GM18508 (cell line): Measurements from ENCODE around the gene NXT2.
"Not testable (repeated sequence)": the region's sequence is repeated elsewhere in the genome, so short reads cannot be mapped to it uniquely, and the experiment has no call there.

Experiments used
- ATAC-seq: cut with Tn5 transposase; IDR thresholded peaks from one replicate; pipeline ENCODE4 v1.9.1; 2021; ENCODE audit warnings: moderate number of reproducible peaks; ENCODE audit not compliant: insufficient read depth, unreplicated experiment

The NXT2 gene

DNA sequence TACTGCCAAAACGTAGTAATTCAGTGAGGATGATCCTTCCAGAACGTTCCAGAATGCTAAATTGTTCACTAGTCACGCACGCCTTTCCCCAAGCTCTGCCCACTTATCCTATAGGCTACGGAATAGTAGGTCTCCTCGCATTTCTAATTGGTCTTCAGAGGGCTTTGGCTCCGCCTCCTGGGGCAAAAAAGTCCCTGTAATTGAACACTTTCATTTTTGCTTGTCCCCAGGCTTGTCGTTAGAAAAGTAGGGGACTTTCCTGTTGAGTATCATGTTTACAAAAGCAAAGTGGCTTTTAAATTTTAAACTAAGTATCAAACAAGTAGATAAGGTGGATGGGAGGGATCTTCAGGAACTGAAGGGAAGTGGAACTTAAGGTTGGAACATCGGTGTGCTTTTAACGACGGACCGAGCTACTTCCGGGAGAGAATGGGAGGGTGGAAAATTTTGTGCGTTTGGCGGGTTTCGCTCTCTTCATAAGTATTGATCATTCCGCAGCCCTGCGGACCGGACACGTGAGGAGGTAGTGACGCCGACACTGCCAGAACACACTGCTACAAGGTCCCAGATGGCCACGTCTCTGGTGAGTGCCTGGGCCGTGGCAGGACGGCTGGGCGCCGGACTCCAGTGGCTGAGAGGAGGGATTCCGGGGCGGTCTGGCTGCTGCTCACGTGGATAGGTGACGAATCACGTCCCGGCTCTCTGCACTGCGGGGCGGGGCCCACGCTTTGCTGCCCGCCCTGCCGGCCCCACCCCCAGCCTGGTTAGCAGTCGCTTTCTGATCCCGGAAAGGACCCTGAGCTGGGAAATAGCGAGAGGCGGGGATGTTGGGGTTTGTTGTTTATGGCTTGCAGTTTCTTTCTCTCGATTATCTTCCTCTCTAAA, at the start of gene NXT2:
NXT2 (plus strand) TSS at position 406 of the 885 bp plus-strand sequence; CDS start at position 569, 163 bp downstream.
- ATAC-seq = peak; percentile 82

GRCh38 chrX:109487640-109488039, 49.0 kb upstream of the NXT2 start:
- no peak for ATAC-seq

- ATAC-seq = no peak
Observed at GRCh38 chrX:109489174-109489573, 47.5 kb upstream of the NXT2 start.

DNA sequence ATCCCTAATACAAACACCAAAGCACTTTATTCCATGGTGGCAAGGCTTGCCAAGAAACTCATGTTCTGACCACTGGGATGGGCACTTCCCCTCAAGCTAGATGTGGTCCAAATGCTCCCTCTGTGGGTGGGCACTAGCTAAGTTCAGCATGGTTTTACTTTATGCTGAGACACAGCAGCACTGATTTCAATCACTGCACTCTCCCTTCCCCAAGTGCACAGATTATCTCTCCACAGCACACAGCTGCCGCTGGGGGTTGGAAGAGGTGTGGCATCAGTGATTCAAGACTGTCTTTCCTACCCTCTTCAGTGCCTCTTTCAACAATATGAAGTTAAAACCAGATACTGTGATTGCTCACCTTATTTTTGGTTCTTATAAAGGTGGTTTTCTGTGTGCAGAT, 38.2 kb upstream of the NXT2 start:
- ATAC-seq = no peak

- no peak for ATAC-seq
Observed at GRCh38 chrX:109501176-109501575, 35.5 kb upstream of the NXT2 start.

- ATAC-seq = no peak
Observed at GRCh38 chrX:109508915-109509314, 27.7 kb upstream of the NXT2 start.

DNA sequence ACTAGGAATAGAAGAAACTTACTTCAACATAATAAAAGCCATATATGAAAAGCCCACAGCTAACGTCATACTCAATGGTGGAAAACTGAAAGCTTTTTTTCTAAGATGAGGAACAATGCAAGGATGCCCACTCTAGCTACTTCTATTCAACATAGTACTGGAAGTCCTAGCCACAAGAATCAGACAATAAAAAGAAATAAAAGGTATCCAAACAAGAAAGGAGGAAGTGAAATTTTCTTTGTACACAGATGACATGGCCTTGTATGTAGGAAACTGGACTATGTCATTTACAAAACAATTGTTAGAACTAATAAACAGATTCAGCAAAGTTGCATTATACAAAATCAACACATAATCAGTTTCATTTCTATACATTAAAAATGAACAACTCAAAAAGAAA, 25.5 kb upstream of the NXT2 start:
- ATAC-seq = no peak

DNA sequence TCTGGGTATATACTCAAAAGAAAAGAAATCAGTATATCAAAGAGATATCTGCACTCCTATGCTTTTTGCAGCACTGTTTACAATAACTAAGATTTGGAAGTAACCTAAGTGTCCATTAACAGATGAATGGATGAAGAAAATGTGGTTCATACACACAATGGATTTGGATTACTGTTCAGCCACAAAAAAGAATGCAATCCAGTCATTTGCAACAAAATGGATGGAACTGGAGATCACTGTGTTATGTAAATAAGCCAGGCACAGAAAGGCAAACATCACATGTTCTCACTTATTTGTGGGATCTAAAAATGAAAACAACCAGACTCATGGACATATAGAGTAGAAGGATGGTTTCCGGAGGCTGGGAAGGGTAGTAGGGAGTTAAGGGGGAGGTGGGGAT, 17.6 kb upstream of the NXT2 start:
- ATAC-seq = no peak

DNA sequence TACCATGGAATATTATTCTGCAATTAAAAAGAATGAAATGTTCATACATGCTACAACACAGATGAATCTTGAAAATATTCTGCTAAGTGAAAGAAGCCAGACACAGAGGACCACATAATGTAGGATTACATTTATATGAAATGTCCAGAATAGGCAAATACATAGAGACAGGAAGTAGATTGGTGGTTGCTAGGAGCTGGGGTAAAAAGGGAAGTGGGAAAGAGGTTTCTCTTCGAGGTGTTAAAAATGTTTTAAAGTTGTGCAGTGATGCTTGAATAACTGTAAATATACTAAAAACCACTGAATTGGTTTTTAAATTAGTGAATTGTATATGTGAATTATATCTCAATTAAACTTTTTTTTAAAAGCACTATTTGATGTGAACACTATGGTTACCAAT, 3.6 kb upstream of the NXT2 start:
- ATAC-seq = no peak

DNA sequence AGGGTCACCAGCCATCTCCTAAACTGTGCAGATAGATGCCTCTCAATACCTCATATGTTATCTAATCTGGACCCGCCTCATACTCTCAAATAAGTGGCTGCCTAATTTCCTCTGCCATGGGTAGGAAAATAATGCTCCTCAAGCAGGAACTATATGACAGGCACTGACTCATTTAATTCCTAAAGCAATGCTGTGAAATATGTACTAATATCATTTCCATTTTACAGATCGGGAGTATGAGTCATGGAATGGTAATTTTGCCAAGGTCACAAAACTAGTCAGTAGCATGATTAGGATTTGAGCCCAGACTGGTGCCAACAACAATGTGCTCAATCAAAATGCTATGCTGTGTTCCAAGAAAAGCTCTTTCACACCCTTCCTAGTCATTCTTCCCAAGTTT, 3.0 kb upstream of the NXT2 start:
- ATAC-seq = no peak

- ATAC-seq = no peak
Observed at GRCh38 chrX:109534933-109535332, 1.7 kb upstream of the NXT2 start.

GRCh38 chrX:109535578-109535977, 1.1 kb upstream of the NXT2 start:
- ATAC-seq = no peak

DNA sequence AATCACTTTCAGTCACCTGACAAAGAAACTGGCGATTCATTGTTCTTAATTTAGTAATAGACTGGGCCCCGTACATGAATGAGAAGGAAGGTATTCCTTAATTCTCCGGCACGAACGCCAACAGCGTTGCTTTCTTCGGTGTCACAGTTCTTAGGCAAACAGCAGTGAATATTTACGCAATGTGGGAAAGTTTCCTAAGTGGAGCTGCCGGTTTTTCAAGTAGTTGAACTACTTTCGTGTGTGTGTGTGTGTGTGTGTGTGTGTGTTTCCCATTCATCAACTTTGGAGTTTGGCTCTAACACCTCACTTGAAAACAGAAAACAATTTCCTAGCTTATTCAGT, 651 bp downstream of the NXT2 start:
- no peak for ATAC-seq

- not testable (repeated sequence) for ATAC-seq
Observed at GRCh38 chrX:109539007-109539406, 2.4 kb downstream of the NXT2 start.

- no peak for ATAC-seq
Observed at GRCh38 chrX:109553862-109554261, 17.2 kb downstream of the NXT2 start.

DNA sequence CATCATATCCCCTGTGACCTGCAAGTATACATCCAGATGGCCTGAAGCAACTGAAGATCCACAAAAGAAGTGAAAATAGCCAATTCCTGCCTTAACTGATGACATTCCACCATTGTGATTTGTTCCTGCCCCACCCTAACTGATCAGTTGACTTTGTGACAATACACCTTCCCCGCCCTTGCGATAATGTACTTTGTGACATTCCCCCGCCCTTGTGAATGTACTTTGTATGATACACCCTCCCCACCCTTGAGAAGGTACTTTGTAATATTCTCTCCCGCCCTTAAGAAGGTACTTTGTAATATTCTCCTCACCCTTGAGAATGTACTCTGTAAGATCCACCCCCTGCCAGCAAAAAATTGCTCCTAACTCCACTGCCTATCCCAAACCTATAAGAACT, 39.4 kb downstream of the NXT2 start:
- ATAC-seq = not testable (repeated sequence)

GRCh38 chrX:109577055-109577454, 40.4 kb downstream of the NXT2 start:
- no peak for ATAC-seq

GRCh38 chrX:109578916-109579315, 42.3 kb downstream of the NXT2 start:
- no peak for ATAC-seq

DNA sequence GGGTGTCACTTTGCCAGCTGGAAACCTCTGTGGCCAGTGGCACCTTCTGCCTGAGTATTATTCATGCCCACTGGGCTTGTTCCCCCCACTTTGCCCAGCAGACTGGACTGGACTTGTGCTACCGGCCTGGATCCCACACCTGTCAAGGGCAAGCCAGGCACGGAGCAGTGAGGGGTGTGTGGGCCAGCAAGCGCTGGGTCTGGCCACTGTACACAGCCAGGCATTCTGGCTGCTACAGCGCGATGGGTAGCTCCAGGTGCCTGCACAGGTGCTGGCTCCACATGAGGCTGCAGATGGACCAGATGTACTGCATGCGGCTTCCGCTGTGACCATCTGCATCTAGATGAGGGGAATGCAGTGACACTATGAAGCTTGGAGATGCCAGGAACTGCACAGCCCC, 48.8 kb downstream of the NXT2 start:
- no peak for ATAC-seq

DNA sequence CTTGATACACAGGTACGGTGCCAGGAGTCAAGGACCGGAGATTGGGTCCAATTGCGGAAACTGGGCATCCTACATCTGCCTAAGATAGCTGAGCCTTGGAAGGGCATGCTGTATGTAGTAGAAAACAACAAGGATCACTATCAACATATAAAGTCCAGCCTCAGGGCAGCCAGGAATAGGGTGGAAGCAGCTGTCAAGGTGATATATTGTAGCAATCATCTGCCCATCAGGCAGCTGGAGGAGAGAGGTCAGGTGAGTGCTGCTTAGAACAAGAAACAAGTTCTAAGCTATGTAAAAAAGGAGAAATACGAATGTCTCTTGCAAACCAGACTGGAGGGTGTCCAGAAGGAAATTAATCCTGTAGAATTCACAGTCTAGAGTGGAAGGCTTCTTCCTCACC, 53.5 kb downstream of the NXT2 start:
- ATAC-seq = no peak
